ENCODE measurements around the gene OR2F1. TPM values are rescaled to one million over a fixed set of nuclear protein-coding genes. Genes with fewer than 3 reads are reported as not detected.
A peak's percentile ranks its signal among the peaks of the same experiment; 100 is the strongest.

The OR2F1 gene
- total and polyA plus RNA-seq, 10 of the 15 experiments (the other 5 are each of a cell fraction or from before 2014, with no cell fraction given) = not detected

GRCh38 chr7:143983960-143984359, 29.3 kb downstream of the OR2F1 start (continued):
- TF ChIP-seq RCOR1 (conservative IDR thresholded peaks at IDR 0.05; ENCODE audit: low read depth, low read length) (no peak), NFYA (IDR thresholded peaks at IDR 0.05; ENCODE audit: borderline replicate concordance, low read depth, low read length) (no peak)

- H3K4me1 ChIP-seq (ENCODE audit: control insufficient read depth, insufficient read depth, low read length) = no peaks in the 10 kb centered on the region
- BruUV-seq (replicated peaks) = no TSS peak
- ATAC-seq (peak; percentile 77), DNase-seq (ENCODE audit: low read depth, low spot score) (no peak), FAIRE-seq (no peak)
- intact Hi-C loops (cut with micrococcal nuclease; ENCODE audit: unreplicated experiment) (no loop called here), in situ Hi-C loops (cut with MboI) (no loop called here)
- POLR2A ChIA-PET = no interaction called here
- H3K9ac ChIP-seq (ENCODE audit: control insufficient read depth, insufficient read depth, low read length) = no peak overlapping the region
- H3K27me3 ChIP-seq (replicated peaks in 1 of 2; ENCODE audit: control insufficient read depth in 2 of 2, insufficient read depth in 2 of 2, low read length in 1 of 2) = no peaks in the 10 kb centered on the region
- H3K36me3 ChIP-seq (ENCODE audit: control insufficient read depth in 2 of 2, insufficient read depth in 2 of 2, low read length in 1 of 2) = no peaks in the 10 kb centered on the region
- no peak overlapping the region for H3K4me3 ChIP-seq
- no peaks in the 10 kb centered on the region; the same call in 1 of the 3 replicates for H3K9me3 ChIP-seq (replicated peaks; ENCODE audit: control insufficient read depth, insufficient read depth, low read length)
- no peaks in the 10 kb centered on the region for H4K20me1 ChIP-seq (ENCODE audit: control insufficient read depth, insufficient read depth)
- CTCF ChIA-PET = interaction anchor here (0.7 kb wide), 1 partner anchor 1718 kb away, joined by 3 read pairs; no protein-coding TSS in a partner anchor
- no peak overlapping the region for H3K27ac ChIP-seq (ENCODE audit: control insufficient read depth, insufficient read depth)
- RAD21 ChIA-PET (ENCODE audit: unreplicated experiment) = no interaction called here
- peak overlapping the region; percentile 63 for H2AFZ ChIP-seq (ENCODE audit: control insufficient read depth, low read depth, low read length)
- H3K4me2 ChIP-seq (ENCODE audit: control insufficient read depth, insufficient read depth) = no peak overlapping the region
- SMC1A ChIA-PET (ENCODE audit: uncharacterized antibody, unreplicated experiment) = interaction anchor here (1.5 kb wide), 1 partner anchor 14 kb away, joined by 3 read pairs; no protein-coding TSS in a partner anchor
- H3K79me2 ChIP-seq (ENCODE audit: control insufficient read depth, insufficient read depth, low read length) = no peaks in the 10 kb centered on the region
- no peak for TF ChIP-seq MTA3 (IDR thresholded peaks at IDR 0.05; ENCODE audit: borderline replicate concordance, low read length)
- no peak for TF ChIP-seq ZNF622 (IDR thresholded peaks at IDR 0.05)
- TF ChIP-seq ETV6 (conservative IDR thresholded peaks at IDR 0.05 in 1 of 2, IDR thresholded peaks at IDR 0.05 in 1 of 2; ENCODE audit: borderline replicate concordance in 1 of 2, low read depth in 1 of 2) = no peak
- no peak for TF ChIP-seq CUX1 (IDR thresholded peaks at IDR 0.05; ENCODE audit: insufficient replicate concordance, low read depth, low read length)
- no peak for TF ChIP-seq SIX5 (IDR thresholded peaks at IDR 0.05; ENCODE audit: low read depth, low read length, severe bottlenecking)
- no peak for TF ChIP-seq STAT3 (IDR thresholded peaks at IDR 0.05; ENCODE audit: low read depth, low read length)
- no peak for TF ChIP-seq MXI1 (IDR thresholded peaks at IDR 0.05; ENCODE audit: low read depth, low read length)
- no peak for TF ChIP-seq SUPT20H (IDR thresholded peaks at IDR 0.05; ENCODE audit: borderline replicate concordance, control insufficient read depth, low read depth, low read length)
- no peak for TF ChIP-seq POLR2A (IDR thresholded peaks at IDR 0.05; ENCODE audit: low read depth, low read length)
- TF ChIP-seq MAX (IDR thresholded peaks at IDR 0.05; ENCODE audit: low read depth, low read length) = no peak
- no peak for TF ChIP-seq BCL11A (IDR thresholded peaks at IDR 0.05; ENCODE audit: low read depth, low read length)
- no peak for TF ChIP-seq CBX3 (IDR thresholded peaks at IDR 0.05; ENCODE audit: borderline replicate concordance, low read depth)
- TF ChIP-seq TCF7 (IDR thresholded peaks at IDR 0.05; ENCODE audit: borderline replicate concordance) = no peak
- no peak for TF ChIP-seq STAT1 (conservative IDR thresholded peaks at IDR 0.05)
- no peak for TF ChIP-seq ZBED1 (IDR thresholded peaks at IDR 0.05; ENCODE audit: borderline replicate concordance)
- TF ChIP-seq EZH2 (IDR thresholded peaks at IDR 0.05; ENCODE audit: borderline replicate concordance, control insufficient read depth, low read depth, low read length) = no peak
- TF ChIP-seq GATAD2B (conservative IDR thresholded peaks at IDR 0.05; ENCODE audit: low read depth) = no peak
Observed at GRCh38 chr7:143987513-143987912, 32.9 kb downstream of the OR2F1 start.
